Kidney (tissue), 14 donors: ENCODE measurements around the gene SULT4A1. TPM values are rescaled to one million over a fixed set of nuclear protein-coding genes. Genes with fewer than 3 reads are reported as not detected.

Source experiments
- DNase-seq, 5 donors: peaks; one replicate each; pipeline ENCODE4 v3.0.0-alpha.2; 2013 to 2020
- FAIRE-seq: peaks from 2 replicates; lab custom pipeline; 2012; peaks lifted over from hg19 to GRCh38; lab: Jason Lieb, UNC
- H3K27ac ChIP-seq, 2 donors: one replicate each; pipeline ENCODE4 v1.7.0; 2013; ENCODE audit warnings: low read depth in 2 of 2, low read length in 2 of 2, inconsistent platforms in 1 of 2
- H3K27me3 ChIP-seq: one replicate; pipeline ENCODE4 v1.7.1; 2013; ENCODE audit warnings: low read length, inconsistent platforms; ENCODE audit not compliant: control insufficient read depth, insufficient read depth
- H3K36me3 ChIP-seq, 3 donors: one replicate each; pipeline versions ENCODE4 v1.7.0 to v1.7.1; 2013; ENCODE audit warnings: low read length in 3 of 3, control low read depth in 1 of 3, inconsistent platforms in 1 of 3; ENCODE audit not compliant: insufficient read depth in 3 of 3, control insufficient read depth in 2 of 3
- H3K4me1 ChIP-seq, 3 donors: one replicate each; pipeline versions ENCODE4 v1.7.0 to v1.7.1; 2013; ENCODE audit warnings: low read length in 3 of 3, inconsistent platforms in 1 of 3, low read depth in 1 of 3; ENCODE audit not compliant: control insufficient read depth in 2 of 3, insufficient read depth in 2 of 3
- H3K4me3 ChIP-seq, 3 donors: one replicate each; pipeline versions ENCODE4 v1.7.0 to v1.8.1; 2013; ENCODE audit warnings: low read length in 3 of 3, control low read depth in 1 of 3, inconsistent platforms in 1 of 3
- H3K9ac ChIP-seq, 3 donors: one replicate each; pipeline versions ENCODE4 v1.7.0 to v1.7.1; 2013; ENCODE audit warnings: low read length in 3 of 3, control low read depth in 1 of 3, inconsistent platforms in 1 of 3
- H3K9me3 ChIP-seq, 3 donors: one replicate each; pipeline versions ENCODE4 v1.7.0 to v1.7.1; 2013; ENCODE audit warnings: low read length in 3 of 3, control low read depth in 1 of 3, inconsistent platforms in 1 of 3; ENCODE audit not compliant: control insufficient read depth in 2 of 3, insufficient read depth in 1 of 3
- intact Hi-C: fragments of 100-400 bp; cut with DNase I; formaldehyde crosslinking; loops from one replicate; pipeline ENCODE4 v1.11.1; 2022
- polyA plus RNA-seq: library from polyadenylated mRNA; stranded (reverse); fragments of 350-450 nt; fragmentation: Illumina TruSeq; extraction: RNeasy Lipid Tissue Mini Kit (QIAGEN cat#74804); gene quantifications from one replicate; pipeline ENCODE4 v1.2.3, GENCODE V29; 2014; ENCODE audit warnings: low read depth, low replicate concordance; ENCODE audit not compliant: insufficient read depth
- total RNA-seq: library from RNA; stranded (reverse); fragmentation: NEBNext Ultra II Directional; extraction: Animal tissue kit (Norgen Biotek cat#: 25700); gene quantifications from one replicate; pipeline ENCODE4 v1.2.1, GENCODE V29; 2021
- TF ChIP-seq, protein P1 (sequence below): IDR thresholded peaks from 3 replicates; pipeline ENCODE4 v1.5.1; 2012; ENCODE audit warnings: mild to moderate bottlenecking, moderate library complexity, borderline replicate concordance; ENCODE audit not compliant: insufficient read depth; ENCODE audit errors: extremely low read depth
- donor health status: control.
- donor health status: control.
- donor health status: control.
- donor health status: control.
- donor health status: control.
- donor health status: DM: yes; HTN: yes; CAD: no.
- donor health status: Normal renal cell carcinoma (clear cell type).

Gene SULT4A1
- total and polyA plus RNA-seq, 2 donors from 2014 or later, result 0.52 to 0.57 TPM

DNA sequence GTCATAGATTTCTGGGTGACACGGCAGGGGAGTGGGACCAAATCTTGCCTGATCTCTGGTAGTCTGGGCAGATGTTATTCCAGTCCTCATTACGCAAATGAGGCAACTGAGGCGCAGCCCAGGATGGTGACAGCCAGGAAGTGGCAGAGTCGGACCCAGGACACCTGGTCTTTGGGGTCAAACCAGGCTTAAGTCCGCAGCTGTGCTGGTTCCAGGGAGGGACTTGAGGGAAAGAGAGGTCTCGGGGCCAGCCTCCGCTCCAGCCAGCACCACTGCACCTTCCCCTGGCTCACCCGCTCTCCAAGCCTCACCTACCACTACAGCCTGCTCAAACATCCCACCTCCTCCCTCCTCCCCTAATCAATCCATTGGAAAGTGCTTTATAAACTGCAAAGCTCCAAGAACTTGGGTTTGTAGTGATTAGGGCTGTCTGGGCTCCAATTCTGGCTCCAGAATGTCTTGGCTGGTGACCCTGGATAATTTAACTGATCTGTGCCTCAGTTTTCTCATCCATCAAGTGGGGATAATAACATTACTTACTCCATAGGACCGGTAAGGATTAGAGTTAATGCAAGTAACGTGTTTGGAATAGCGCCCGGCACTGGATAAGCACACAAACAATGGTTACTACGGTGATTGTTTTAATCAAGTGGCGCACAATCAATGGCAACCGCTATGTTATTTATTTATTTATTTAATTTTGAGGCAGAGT, 30.0 kb upstream of the SULT4A1 start:
- intact Hi-C loops, result no loop called here
- Histone ChIP-seq H3K27me3 (peaks cover 19% of the 10 kb centered on the region), H3K27ac (no peak overlapping the region), H3K36me3 (no peaks in the 10 kb centered on the region), H3K9me3 (no peaks in the 10 kb centered on the region), H3K4me1 (peaks cover 0 to 2% (median 0%) of the 10 kb centered on the region in 3 donors), H3K4me3 (no peak overlapping the region), H3K9ac (no peak overlapping the region)
- DNase-seq (peak in 1 of 5 donors; percentile 2), FAIRE-seq (no peak)
- TF ChIP-seq, protein P1, sequence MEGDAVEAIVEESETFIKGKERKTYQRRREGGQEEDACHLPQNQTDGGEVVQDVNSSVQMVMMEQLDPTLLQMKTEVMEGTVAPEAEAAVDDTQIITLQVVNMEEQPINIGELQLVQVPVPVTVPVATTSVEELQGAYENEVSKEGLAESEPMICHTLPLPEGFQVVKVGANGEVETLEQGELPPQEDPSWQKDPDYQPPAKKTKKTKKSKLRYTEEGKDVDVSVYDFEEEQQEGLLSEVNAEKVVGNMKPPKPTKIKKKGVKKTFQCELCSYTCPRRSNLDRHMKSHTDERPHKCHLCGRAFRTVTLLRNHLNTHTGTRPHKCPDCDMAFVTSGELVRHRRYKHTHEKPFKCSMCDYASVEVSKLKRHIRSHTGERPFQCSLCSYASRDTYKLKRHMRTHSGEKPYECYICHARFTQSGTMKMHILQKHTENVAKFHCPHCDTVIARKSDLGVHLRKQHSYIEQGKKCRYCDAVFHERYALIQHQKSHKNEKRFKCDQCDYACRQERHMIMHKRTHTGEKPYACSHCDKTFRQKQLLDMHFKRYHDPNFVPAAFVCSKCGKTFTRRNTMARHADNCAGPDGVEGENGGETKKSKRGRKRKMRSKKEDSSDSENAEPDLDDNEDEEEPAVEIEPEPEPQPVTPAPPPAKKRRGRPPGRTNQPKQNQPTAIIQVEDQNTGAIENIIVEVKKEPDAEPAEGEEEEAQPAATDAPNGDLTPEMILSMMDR, result no peak

- TF ChIP-seq, protein P1, result no peak
- no peak within 1 kb of the TSS for H3K27ac ChIP-seq
- peaks cover 0 to 2% (median 0%) of the 10 kb centered on the region in 3 donors for H3K4me1 ChIP-seq
- DNase-seq (peak in 3 of 5 donors; percentile 38 to 65 (median 38)), FAIRE-seq (no peak)
- peaks cover 19% of the 10 kb centered on the region for H3K27me3 ChIP-seq
- no peak within 1 kb of the TSS for H3K4me3 ChIP-seq
- intact Hi-C loops, result no loop called here
- no peak within 1 kb of the TSS for H3K9ac ChIP-seq
- H3K9me3 ChIP-seq, result no peaks in the 10 kb centered on the region
- H3K36me3 ChIP-seq, result no peaks in the 10 kb centered on the region
Observed at GRCh38 chr22:43891360-43892182, 29.3 kb upstream of the SULT4A1 start, which contains the start of gene PNPLA5. PNPLA5 (minus strand) TSS chr22:43892013; CDS start chr22:43891880, 133 bp downstream.

- DNase-seq (peak in 2 of 5 donors; percentile 39 to 64), FAIRE-seq (no peak)
- Histone ChIP-seq H3K9me3 (no peaks in the 10 kb centered on the region), H3K9ac (no peak overlapping the region), H3K36me3 (no peaks in the 10 kb centered on the region), H3K27ac (no peak overlapping the region), H3K4me1 (peaks cover 0 to 2% (median 0%) of the 10 kb centered on the region in 3 donors), H3K4me3 (no peak overlapping the region), H3K27me3 (peaks cover 19% of the 10 kb centered on the region)
- intact Hi-C loops, result no loop called here
- TF ChIP-seq, protein P1, result no peak
Observed at GRCh38 chr22:43890901-43891331, 28.6 kb upstream of the SULT4A1 start.
